ENCODE data around the gene ARHGAP35. TPM values are rescaled to one million over a fixed set of nuclear protein-coding genes. Genes with fewer than 3 reads are reported as not detected.
"Not testable (repeated sequence)": the region's sequence is repeated elsewhere in the genome, so short reads cannot be mapped to it uniquely, and the experiment has no call there.

Gene ARHGAP35
- total and polyA plus RNA-seq, 4 experiments from 2014 or later = 1.1 to 49.0 (median 29.1) TPM

DNA sequence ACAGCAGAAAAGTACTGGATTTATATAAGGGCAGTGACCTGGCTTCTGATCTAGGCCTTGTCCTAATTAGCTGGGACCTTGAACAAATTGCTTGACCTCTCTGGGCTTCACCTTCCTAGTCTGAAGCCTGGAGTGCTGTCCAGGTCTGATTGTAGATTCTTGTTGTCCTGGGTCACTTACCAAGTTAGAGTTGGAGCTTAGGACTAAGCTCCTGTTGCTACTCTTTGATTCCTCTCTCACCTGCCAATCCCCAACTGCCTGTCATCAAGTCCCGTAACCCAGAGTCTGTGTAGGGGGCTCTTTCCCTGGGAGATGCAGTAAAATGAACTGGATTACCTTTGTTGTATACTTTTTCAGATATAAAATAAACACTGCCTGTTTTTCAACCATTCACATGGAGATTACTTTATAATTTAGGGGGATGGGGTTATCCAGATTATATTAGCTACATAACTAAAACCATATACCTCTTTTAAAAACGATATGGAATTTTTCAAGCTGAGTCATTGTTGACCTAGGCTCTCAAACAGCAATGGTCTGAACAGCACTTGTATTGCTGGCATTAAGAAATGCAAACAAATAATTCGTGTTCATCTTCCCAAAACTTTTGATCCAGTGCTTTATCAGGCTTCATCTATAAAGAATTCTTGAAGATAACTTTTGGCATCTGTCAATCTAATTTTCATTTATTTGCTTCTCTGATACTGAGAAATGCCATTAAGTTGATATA lies 5.8 kb downstream of the ARHGAP35 start:
- H3K27me3 ChIP-seq (ENCODE audit: insufficient read depth, low read length) = no peaks in the 10 kb centered on the region
- peak overlapping the region in 2 of 8 donors; percentile 1 to 17 for H3K4me3 Mint-ChIP-seq
- H3K36me3 ChIP-seq (ENCODE audit: insufficient read depth, low read length) = no peaks in the 10 kb centered on the region
- H3K9me3 Mint-ChIP-seq = no peaks in the 10 kb centered on the region
- H3K27ac ChIP-seq (ENCODE audit: low read depth, low read length) = no peak overlapping the region
- intact Hi-C loops (cut with micrococcal nuclease) = no loop called here
- H3K4me1 Mint-ChIP-seq = peaks cover 6 to 41% (median 31%) of the 10 kb centered on the region in 4 donors
- DNase-seq = no peak
- ChIA-PET CTCF (ENCODE audit: partially characterized antibody) (interaction anchor here (1.1 to 1.3 kb wide), 3 partner anchors 124 to 146 kb away, joined by 4 read pairs; no protein-coding TSS in a partner anchor), POLR2A (ENCODE audit: partially characterized antibody) (no interaction called here)
- peaks cover 0 to 5% of the 10 kb centered on the region in 2 donors for H3K36me3 Mint-ChIP-seq
- peak overlapping the region in 5 of 7 donors; percentile 1 to 84 (median 29) for H3K27ac Mint-ChIP-seq
- H3K9me3 ChIP-seq (ENCODE audit: control insufficient read depth in 1 of 2, low read length in 2 of 2) = no peaks in the 10 kb centered on the region
- no peaks in the 10 kb centered on the region for H3K27me3 Mint-ChIP-seq
- H3K4me3 ChIP-seq (ENCODE audit: low read length in 2 of 2) = no peak overlapping the region
- peaks cover 75% of the 10 kb centered on the region for H3K4me1 ChIP-seq (ENCODE audit: insufficient read depth, low read length)

DNA sequence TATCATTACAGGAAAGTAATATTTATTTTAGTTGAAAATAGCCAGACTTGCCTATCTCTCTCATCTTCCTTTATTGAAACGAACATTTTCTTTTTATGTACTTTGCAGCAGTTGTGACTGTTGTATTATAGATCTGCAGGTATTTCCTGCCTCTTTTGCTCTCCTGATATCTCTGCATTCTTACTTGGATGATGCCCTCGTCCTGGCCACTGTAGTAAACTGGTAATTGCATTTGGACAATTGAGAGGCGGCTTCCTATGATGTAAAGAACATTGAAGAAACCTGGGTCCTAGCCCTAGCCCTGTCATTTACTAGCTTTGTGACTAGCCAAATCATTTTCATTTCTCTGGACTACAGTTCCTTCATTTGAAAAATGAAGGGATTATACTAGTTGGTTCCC lies 6.4 kb downstream of the ARHGAP35 start:
- ChIA-PET POLR2A (ENCODE audit: partially characterized antibody) (no interaction called here), CTCF (ENCODE audit: partially characterized antibody) (interaction anchor here (1.1 to 1.3 kb wide), 3 partner anchors 124 to 146 kb away, joined by 4 read pairs; no protein-coding TSS in a partner anchor)
- H3K9me3 Mint-ChIP-seq = no peaks in the 10 kb centered on the region
- peak overlapping the region in 1 of 8 donors; percentile 5 for H3K4me3 Mint-ChIP-seq
- H3K27me3 ChIP-seq (ENCODE audit: insufficient read depth, low read length) = no peaks in the 10 kb centered on the region
- intact Hi-C loops (cut with micrococcal nuclease) = no loop called here
- H3K27ac Mint-ChIP-seq = peak overlapping the region in 3 of 7 donors; percentile 1 to 44 (median 39)
- H3K36me3 Mint-ChIP-seq = peaks cover under 1 to 5% of the 10 kb centered on the region in 2 donors
- H3K27me3 Mint-ChIP-seq = no peaks in the 10 kb centered on the region
- no peak overlapping the region for H3K27ac ChIP-seq (ENCODE audit: low read depth, low read length)
- H3K9me3 ChIP-seq (ENCODE audit: control insufficient read depth in 1 of 2, low read length in 2 of 2) = no peaks in the 10 kb centered on the region
- no peak for DNase-seq
- H3K4me3 ChIP-seq (ENCODE audit: low read length in 2 of 2) = no peak overlapping the region
- peaks cover 69% of the 10 kb centered on the region for H3K4me1 ChIP-seq (ENCODE audit: insufficient read depth, low read length)
- H3K36me3 ChIP-seq (ENCODE audit: insufficient read depth, low read length) = no peaks in the 10 kb centered on the region
- peaks cover 6 to 44% (median 33%) of the 10 kb centered on the region in 4 donors for H3K4me1 Mint-ChIP-seq

DNA sequence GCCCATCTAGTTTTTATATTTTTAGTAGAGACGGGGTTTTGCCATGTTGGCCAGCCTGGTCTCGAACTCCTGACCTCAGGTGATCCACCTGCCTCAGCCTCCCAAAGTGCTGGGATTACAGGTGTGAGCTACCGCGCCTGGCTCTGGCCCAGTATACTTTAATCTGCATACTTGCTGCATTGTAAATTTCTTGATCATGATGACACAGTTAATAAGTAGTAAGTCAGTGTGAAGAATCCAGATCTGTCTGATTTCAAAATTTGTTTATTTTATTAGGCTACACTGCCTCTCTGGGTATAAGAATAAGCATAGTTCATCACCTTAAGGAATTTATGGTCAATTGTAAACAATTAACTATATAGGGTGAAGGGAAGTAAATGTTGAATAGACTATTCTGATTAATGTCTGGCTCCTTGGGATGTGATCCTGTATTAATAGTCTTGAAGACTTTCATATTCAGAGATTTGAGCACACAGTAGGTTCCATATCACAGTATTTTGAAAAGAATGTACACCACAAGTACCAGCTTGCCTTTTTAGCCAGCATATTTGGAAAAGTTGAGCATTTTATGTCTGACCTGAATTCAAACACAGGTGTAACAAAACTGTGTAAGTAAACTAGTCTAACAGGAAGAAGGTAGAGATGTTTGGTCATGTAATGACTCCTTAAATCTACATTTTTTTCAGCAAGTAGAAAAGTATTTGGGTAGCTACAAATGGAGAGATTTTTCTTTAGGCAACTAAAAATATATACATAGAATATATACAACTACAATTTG lies 7.4 kb downstream of the ARHGAP35 start:
- Histone ChIP-seq H3K36me3 (ENCODE audit: insufficient read depth, low read length) (no peaks in the 10 kb centered on the region), H3K27ac (ENCODE audit: low read depth, low read length) (no peak overlapping the region), H3K27me3 (ENCODE audit: insufficient read depth, low read length) (no peaks in the 10 kb centered on the region), H3K4me1 (ENCODE audit: insufficient read depth, low read length) (peaks cover 59% of the 10 kb centered on the region), H3K9me3 (ENCODE audit: control insufficient read depth in 1 of 2, low read length in 2 of 2) (no peaks in the 10 kb centered on the region), H3K4me3 (ENCODE audit: low read length in 2 of 2) (no peak overlapping the region)
- ChIA-PET CTCF (ENCODE audit: partially characterized antibody) (interaction anchor here (0.7 to 1.9 kb wide), 7 partner anchors 11 to 228 kb away, joined by 3 to 11 read pairs (median 4); no protein-coding TSS in a partner anchor), POLR2A (ENCODE audit: partially characterized antibody) (interaction anchor here (0.6 to 0.8 kb wide), 3 partner anchors 108 to 135 kb away, joined by 3 read pairs; no protein-coding TSS in a partner anchor)
- Mint-ChIP-seq H3K36me3 (peaks cover 1 to 5% of the 10 kb centered on the region in 2 donors), H3K9me3 (no peaks in the 10 kb centered on the region), H3K27me3 (no peaks in the 10 kb centered on the region), H3K27ac (peak overlapping the region in 5 of 7 donors; percentile 11 to 88 (median 35)), H3K4me3 (peak overlapping the region in 2 of 8 donors; percentile 2 to 17), H3K4me1 (peaks cover 6 to 47% (median 34%) of the 10 kb centered on the region in 4 donors)
- DNase-seq = no peak
- intact Hi-C loops (cut with micrococcal nuclease) = no loop called here

DNA sequence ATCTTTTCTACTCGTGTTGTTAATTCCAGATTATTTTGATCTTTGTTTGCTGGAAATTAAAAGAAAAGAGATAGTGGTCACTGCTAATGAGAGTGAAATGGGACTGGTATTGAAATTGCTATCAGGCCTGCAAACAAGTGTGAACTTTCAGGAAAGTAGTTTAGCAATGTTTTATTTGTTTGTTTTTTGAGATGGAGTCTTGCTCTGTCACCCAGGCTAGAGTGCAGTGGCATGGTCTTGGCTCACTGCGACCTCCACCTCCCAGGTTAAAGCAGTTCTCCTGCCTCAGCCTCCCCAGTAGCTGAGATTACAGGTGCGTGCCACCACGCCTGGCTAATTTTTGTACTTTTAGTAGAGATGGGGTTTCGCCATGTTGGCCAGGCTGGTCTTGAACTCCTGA lies 10.4 kb downstream of the ARHGAP35 start:
- H3K9me3 Mint-ChIP-seq; H3K27ac Mint-ChIP-seq; H3K4me3 ChIP-seq (ENCODE audit: low read length in 2 of 2); H3K9me3 ChIP-seq (ENCODE audit: control insufficient read depth in 1 of 2, low read length in 2 of 2); DNase-seq; H3K4me3 Mint-ChIP-seq; H3K27me3 Mint-ChIP-seq; intact Hi-C loops (cut with micrococcal nuclease); H3K36me3 ChIP-seq (ENCODE audit: insufficient read depth, low read length); H3K27ac ChIP-seq (ENCODE audit: low read depth, low read length); H3K27me3 ChIP-seq (ENCODE audit: insufficient read depth, low read length); H3K36me3 Mint-ChIP-seq; POLR2A ChIA-PET (ENCODE audit: partially characterized antibody): not testable (repeated sequence)
- H3K4me1 Mint-ChIP-seq = peaks cover 6 to 36% (median 30%) of the 10 kb centered on the region in 4 donors
- H3K4me1 ChIP-seq (ENCODE audit: insufficient read depth, low read length) = peaks cover 30% of the 10 kb centered on the region
- CTCF ChIA-PET (ENCODE audit: partially characterized antibody) = interaction anchor here (1.7 kb wide), 1 partner anchor 31 kb away, joined by 4 read pairs; no protein-coding TSS in a partner anchor

DNA sequence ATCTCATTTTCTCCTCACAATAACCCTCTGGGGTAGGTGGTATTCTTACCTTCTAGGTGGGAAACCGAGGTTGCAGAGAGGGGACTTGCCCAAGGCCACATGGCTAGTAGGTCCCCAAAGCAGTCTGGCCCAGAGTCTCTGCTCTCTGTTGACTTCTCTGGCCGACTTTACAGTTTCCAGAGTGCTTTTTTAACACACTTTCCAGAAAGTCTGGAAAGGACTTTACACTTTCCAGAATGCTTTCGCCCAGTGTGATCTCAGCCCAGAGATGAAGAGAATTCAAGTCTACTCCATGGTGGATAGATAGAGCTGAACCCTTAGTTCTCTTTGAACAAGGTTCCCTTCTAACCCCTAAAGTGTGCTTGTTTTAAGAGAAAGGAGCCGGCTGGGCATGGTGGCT lies 12.2 kb downstream of the ARHGAP35 start:
- no peak overlapping the region for H3K27ac ChIP-seq (ENCODE audit: low read depth, low read length)
- no peak for DNase-seq
- ChIA-PET POLR2A (ENCODE audit: partially characterized antibody) (interaction anchor here (1.4 kb wide), 1 partner anchor 10 kb away, joined by 3 read pairs; no protein-coding TSS in a partner anchor), CTCF (ENCODE audit: partially characterized antibody) (interaction anchor here (0.7 to 0.9 kb wide), 2 partner anchors 20 to 113 kb away, joined by 3 read pairs; no protein-coding TSS in a partner anchor)
- peaks cover 6 to 26% (median 18%) of the 10 kb centered on the region in 4 donors for H3K4me1 Mint-ChIP-seq
- H3K27me3 Mint-ChIP-seq = no peaks in the 10 kb centered on the region
- intact Hi-C loops (cut with micrococcal nuclease) = no loop called here
- H3K4me3 ChIP-seq (ENCODE audit: low read length in 2 of 2) = no peak overlapping the region
- H3K27ac Mint-ChIP-seq = no peak overlapping the region
- no peaks in the 10 kb centered on the region for H3K27me3 ChIP-seq (ENCODE audit: insufficient read depth, low read length)
- no peaks in the 10 kb centered on the region for H3K9me3 ChIP-seq (ENCODE audit: control insufficient read depth in 1 of 2, low read length in 2 of 2)
- no peaks in the 10 kb centered on the region for H3K9me3 Mint-ChIP-seq
- H3K36me3 Mint-ChIP-seq = peaks cover 0 to 5% of the 10 kb centered on the region in 2 donors
- no peaks in the 10 kb centered on the region for H3K36me3 ChIP-seq (ENCODE audit: insufficient read depth, low read length)
- no peak overlapping the region for H3K4me3 Mint-ChIP-seq
- H3K4me1 ChIP-seq (ENCODE audit: insufficient read depth, low read length) = peaks cover 12% of the 10 kb centered on the region

DNA sequence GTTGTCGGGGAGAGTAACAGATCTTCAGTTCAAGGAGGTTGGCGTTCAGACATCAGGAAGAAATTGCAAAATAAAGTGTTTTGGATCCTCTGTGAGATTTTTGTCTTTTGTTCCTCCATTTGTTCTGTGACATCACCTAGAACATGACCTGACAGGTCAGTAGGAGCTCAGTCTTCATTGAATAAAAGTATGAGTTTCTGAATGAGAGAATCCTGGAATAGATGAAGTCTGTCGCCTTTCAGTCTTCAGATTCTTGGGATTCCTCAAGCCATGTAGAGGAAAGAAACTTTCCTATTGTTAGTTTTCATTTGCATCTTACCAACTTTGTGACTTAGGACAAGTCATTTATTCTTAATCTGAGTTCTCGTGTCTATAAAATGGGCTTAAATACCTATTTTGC lies 14.4 kb downstream of the ARHGAP35 start:
- Mint-ChIP-seq H3K27me3 (no peaks in the 10 kb centered on the region), H3K36me3 (peaks cover 0 to 5% of the 10 kb centered on the region in 2 donors), H3K9me3 (no peaks in the 10 kb centered on the region), H3K27ac (no peak overlapping the region), H3K4me1 (peaks cover 0 to 17% (median 11%) of the 10 kb centered on the region in 4 donors), H3K4me3 (no peak overlapping the region)
- intact Hi-C loops (cut with micrococcal nuclease) = no loop called here
- no peak for DNase-seq
- ChIA-PET POLR2A (ENCODE audit: partially characterized antibody) (no interaction called here), CTCF (ENCODE audit: partially characterized antibody) (no interaction called here)
- no peaks in the 10 kb centered on the region for H3K36me3 ChIP-seq (ENCODE audit: insufficient read depth, low read length)
- no peaks in the 10 kb centered on the region for H3K9me3 ChIP-seq (ENCODE audit: control insufficient read depth in 1 of 2, low read length in 2 of 2)
- no peaks in the 10 kb centered on the region for H3K4me1 ChIP-seq (ENCODE audit: insufficient read depth, low read length)
- no peaks in the 10 kb centered on the region for H3K27me3 ChIP-seq (ENCODE audit: insufficient read depth, low read length)
- no peak overlapping the region for H3K4me3 ChIP-seq (ENCODE audit: low read length in 2 of 2)
- no peak overlapping the region for H3K27ac ChIP-seq (ENCODE audit: low read depth, low read length)

DNA sequence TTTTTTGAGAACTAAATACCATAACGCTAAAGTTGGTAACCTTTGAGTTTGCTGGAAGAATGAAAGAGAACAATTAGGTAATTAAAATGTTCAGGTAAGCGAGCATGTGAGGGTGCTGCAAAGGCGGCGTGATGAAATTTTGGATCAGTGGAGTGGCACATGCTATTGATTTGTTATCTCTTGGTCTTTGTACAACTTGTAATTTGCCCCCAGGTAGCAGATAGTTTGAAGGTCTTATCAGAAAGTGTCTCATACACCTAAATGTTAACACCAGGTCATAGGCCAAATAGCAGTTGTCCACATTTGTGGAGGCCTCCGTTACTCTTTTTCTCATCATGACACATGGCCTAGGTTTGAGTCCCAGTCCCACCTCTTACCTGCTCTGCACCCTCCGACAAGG lies 14.9 kb downstream of the ARHGAP35 start:
- intact Hi-C loops (cut with micrococcal nuclease) = no loop called here
- no peak for DNase-seq
- H3K4me3 ChIP-seq (ENCODE audit: low read length in 2 of 2) = no peak overlapping the region
- no peaks in the 10 kb centered on the region for H3K9me3 Mint-ChIP-seq
- H3K27ac Mint-ChIP-seq = peak overlapping the region in 1 of 7 donors; percentile 3
- peaks cover 0 to 17% (median 11%) of the 10 kb centered on the region in 4 donors for H3K4me1 Mint-ChIP-seq
- ChIA-PET CTCF (ENCODE audit: partially characterized antibody) (no interaction called here), POLR2A (ENCODE audit: partially characterized antibody) (no interaction called here)
- no peaks in the 10 kb centered on the region for H3K4me1 ChIP-seq (ENCODE audit: insufficient read depth, low read length)
- H3K4me3 Mint-ChIP-seq = no peak overlapping the region
- H3K27ac ChIP-seq (ENCODE audit: low read depth, low read length) = no peak overlapping the region
- peaks cover 0 to 5% of the 10 kb centered on the region in 2 donors for H3K36me3 Mint-ChIP-seq
- no peaks in the 10 kb centered on the region for H3K9me3 ChIP-seq (ENCODE audit: control insufficient read depth in 1 of 2, low read length in 2 of 2)
- no peaks in the 10 kb centered on the region for H3K36me3 ChIP-seq (ENCODE audit: insufficient read depth, low read length)
- H3K27me3 ChIP-seq (ENCODE audit: insufficient read depth, low read length) = no peaks in the 10 kb centered on the region
- no peaks in the 10 kb centered on the region for H3K27me3 Mint-ChIP-seq

Data from CD4-positive, alpha-beta memory T cell (primary cell).